ENCODE data around the gene DGLUCY. TPM values are rescaled to one million over a fixed set of nuclear protein-coding genes. Genes with fewer than 3 reads are reported as not detected.

The DGLUCY gene
- total and polyA plus RNA-seq, 2 of the 13 experiments (the other 11 are each of a cell fraction or from before 2014, with no cell fraction given) = 14.8 to 36.3 TPM

DNA sequence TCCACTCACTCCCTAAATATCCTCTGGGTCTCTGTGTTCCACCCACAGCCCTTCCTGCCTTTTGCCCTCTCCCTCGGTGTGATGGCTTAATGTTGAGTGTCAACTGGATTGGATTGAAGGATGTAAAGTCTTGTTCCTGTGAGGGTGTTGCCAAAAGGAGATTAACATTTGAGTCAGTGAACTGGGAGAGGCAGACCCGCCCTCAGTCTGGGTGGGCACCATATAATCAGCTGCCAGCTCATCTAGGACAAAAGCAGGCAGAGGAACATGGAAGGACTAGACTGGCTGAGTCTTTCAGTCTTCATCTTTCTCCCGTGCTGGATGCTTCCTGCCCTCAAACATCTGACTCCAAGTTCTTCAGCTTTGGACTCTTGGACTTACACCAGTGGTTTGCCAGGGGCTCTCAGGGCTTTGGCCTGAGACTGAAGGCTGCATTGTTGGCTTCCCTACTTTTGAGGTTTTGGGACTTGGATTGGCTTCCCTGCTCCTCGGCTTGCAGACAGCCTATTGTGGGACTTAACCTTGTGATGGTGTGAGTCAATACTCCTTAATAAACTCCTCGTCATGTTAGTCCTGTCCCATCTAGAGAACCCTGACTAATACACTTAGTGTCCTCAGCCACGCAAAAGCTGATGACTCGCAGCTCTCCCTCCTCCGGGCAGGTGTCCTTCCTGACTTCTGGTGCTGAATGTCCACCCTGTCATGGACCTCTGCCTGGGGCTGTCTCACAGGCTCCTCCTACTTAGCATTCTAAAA, 5.9 kb downstream of the DGLUCY start:
- in situ Hi-C loops (cut with HindIII; ENCODE audit: extremely low pct_ligation_motif_present, low pct_unique_long_range_greater_than_20kb) (no loop called here), intact Hi-C loops (cut with micrococcal nuclease; ENCODE audit: unreplicated experiment) (no loop called here)
- BruUV-seq (replicated peaks) = no TSS peak
- no peak overlapping the region for H3K4me3 ChIP-seq (replicated peaks in 1 of 3; ENCODE audit: insufficient read depth in 1 of 3, low read depth in 2 of 3, low read length in 3 of 3)
- H4K20me1 ChIP-seq (ENCODE audit: insufficient read depth, low read length) = no peaks in the 10 kb centered on the region
- WGBS (ENCODE audit: low lambda C conversion rate) = 77% methylated on average over 8 of the region's 8 CpGs
- H3K4me2 ChIP-seq (ENCODE audit: low read depth, low read length) = no peak overlapping the region
- no peak for DNase-seq (ENCODE audit: low spot score)
- no peak overlapping the region for H3K9ac ChIP-seq (ENCODE audit: insufficient read depth, low read depth, low read length)
- ChIA-PET POLR2A (no interaction called here), CTCF (ENCODE audit: low intra/inter-chr PET ratio, low total read pairs) (no interaction called here)
- H3K79me2 ChIP-seq (ENCODE audit: insufficient read depth, low read length) = peaks cover 20% of the 10 kb centered on the region
- no peak overlapping the region for H2AFZ ChIP-seq (ENCODE audit: low read length)
- no peak for ATAC-seq
- H3K27ac ChIP-seq (ENCODE audit: extremely low read length, insufficient read depth, low read length) = no peak overlapping the region
- H3K27me3 ChIP-seq (ENCODE audit: control insufficient read depth in 1 of 2, insufficient read depth in 2 of 2, low read length in 2 of 2) = no peaks in the 10 kb centered on the region; a peak in 1 of 5 replicates
- H3K4me1 ChIP-seq (ENCODE audit: insufficient read depth, low read length) = peaks cover 52% of the 10 kb centered on the region
- H3K36me3 ChIP-seq (replicated peaks in 1 of 2; ENCODE audit: control insufficient read depth in 1 of 2, insufficient read depth in 2 of 2, low read length in 2 of 2) = no peaks in the 10 kb centered on the region
- H3K9me3 ChIP-seq (ENCODE audit: low read length) = no peaks in the 10 kb centered on the region
- no peak for FAIRE-seq
- TF ChIP-seq ZC3H13 (CRISPR knock-in tag; IDR thresholded peaks at IDR 0.05) = no peak
- no peak for TF ChIP-seq ARNT (IDR thresholded peaks at IDR 0.05)
- no peak for TF ChIP-seq FOSL2 (CRISPR knock-in tag; IDR thresholded peaks at IDR 0.05)
- TF ChIP-seq IKZF4 (CRISPR knock-in tag; IDR thresholded peaks at IDR 0.05; ENCODE audit: borderline replicate concordance, low read depth, not compliant biosample characterization) = no peak
- no peak for TF ChIP-seq ZNF460 (CRISPR knock-in tag; IDR thresholded peaks at IDR 0.05; ENCODE audit: borderline replicate concordance)
- TF ChIP-seq ZMYM2 (CRISPR knock-in tag; IDR thresholded peaks at IDR 0.05) = no peak
- TF ChIP-seq, protein P1, sequence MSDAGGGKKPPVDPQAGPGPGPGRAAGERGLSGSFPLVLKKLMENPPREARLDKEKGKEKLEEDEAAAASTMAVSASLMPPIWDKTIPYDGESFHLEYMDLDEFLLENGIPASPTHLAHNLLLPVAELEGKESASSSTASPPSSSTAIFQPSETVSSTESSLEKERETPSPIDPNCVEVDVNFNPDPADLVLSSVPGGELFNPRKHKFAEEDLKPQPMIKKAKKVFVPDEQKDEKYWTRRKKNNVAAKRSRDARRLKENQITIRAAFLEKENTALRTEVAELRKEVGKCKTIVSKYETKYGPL (CRISPR knock-in tag; IDR thresholded peaks at IDR 0.05) = no peak
- TF ChIP-seq NCOA5 (CRISPR knock-in tag; IDR thresholded peaks at IDR 0.05) = no peak
- no peak for TF ChIP-seq SPEN (CRISPR knock-in tag; IDR thresholded peaks at IDR 0.05; ENCODE audit: low read depth)
- no peak for TF ChIP-seq PCBP2 (optimal IDR thresholded peaks at IDR 0.05; ENCODE audit: low read depth, low read length, poor library complexity, severe bottlenecking)
- TF ChIP-seq, protein P2, sequence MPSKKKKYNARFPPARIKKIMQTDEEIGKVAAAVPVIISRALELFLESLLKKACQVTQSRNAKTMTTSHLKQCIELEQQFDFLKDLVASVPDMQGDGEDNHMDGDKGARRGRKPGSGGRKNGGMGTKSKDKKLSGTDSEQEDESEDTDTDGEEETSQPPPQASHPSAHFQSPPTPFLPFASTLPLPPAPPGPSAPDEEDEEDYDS (CRISPR knock-in tag; IDR thresholded peaks at IDR 0.05) = no peak
- TF ChIP-seq, protein P3, sequence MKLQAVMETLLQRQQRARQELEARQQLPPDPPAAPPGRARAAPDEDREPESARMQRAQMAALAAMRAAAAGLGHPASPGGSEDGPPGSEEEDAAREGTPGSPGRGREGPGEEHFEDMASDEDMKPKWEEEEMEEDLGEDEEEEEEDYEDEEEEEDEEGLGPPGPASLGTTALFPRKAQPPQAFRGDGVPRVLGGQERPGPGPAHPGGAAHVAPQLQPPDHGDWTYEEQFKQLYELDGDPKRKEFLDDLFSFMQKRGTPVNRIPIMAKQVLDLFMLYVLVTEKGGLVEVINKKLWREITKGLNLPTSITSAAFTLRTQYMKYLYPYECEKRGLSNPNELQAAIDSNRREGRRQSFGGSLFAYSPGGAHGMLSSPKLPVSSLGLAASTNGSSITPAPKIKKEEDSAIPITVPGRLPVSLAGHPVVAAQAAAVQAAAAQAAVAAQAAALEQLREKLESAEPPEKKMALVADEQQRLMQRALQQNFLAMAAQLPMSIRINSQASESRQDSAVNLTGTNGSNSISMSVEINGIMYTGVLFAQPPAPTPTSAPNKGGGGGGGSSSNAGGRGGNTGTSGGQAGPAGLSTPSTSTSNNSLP (IDR thresholded peaks at IDR 0.05; ENCODE audit: low read depth, low read length) = no peak
- TF ChIP-seq, protein P4, sequence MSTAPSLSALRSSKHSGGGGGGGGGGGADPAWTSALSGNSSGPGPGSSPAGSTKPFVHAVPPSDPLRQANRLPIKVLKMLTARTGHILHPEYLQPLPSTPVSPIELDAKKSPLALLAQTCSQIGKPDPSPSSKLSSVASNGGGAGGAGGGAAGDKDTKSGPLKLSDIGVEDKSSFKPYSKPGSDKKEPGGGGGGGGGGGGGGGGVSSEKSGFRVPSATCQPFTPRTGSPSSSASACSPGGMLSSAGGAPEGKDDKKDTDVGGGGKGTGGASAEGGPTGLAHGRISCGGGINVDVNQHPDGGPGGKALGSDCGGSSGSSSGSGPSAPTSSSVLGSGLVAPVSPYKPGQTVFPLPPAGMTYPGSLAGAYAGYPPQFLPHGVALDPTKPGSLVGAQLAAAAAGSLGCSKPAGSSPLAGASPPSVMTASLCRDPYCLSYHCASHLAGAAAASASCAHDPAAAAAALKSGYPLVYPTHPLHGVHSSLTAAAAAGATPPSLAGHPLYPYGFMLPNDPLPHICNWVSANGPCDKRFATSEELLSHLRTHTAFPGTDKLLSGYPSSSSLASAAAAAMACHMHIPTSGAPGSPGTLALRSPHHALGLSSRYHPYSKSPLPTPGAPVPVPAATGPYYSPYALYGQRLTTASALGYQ (CRISPR knock-in tag; IDR thresholded peaks at IDR 0.05) = no peak
- TF ChIP-seq BRD4 (CRISPR knock-in tag; IDR thresholded peaks at IDR 0.05) = no peak
- TF ChIP-seq, protein P5, sequence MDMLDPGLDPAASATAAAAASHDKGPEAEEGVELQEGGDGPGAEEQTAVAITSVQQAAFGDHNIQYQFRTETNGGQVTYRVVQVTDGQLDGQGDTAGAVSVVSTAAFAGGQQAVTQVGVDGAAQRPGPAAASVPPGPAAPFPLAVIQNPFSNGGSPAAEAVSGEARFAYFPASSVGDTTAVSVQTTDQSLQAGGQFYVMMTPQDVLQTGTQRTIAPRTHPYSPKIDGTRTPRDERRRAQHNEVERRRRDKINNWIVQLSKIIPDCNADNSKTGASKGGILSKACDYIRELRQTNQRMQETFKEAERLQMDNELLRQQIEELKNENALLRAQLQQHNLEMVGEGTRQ (IDR thresholded peaks at IDR 0.05; ENCODE audit: low read depth, low read length) = no peak
- TF ChIP-seq, protein P5 (CRISPR knock-in tag; IDR thresholded peaks at IDR 0.05; ENCODE audit: borderline replicate concordance) = no peak
- TF ChIP-seq GTF3A (CRISPR knock-in tag; conservative IDR thresholded peaks at IDR 0.05) = no peak
- no peak for TF ChIP-seq ZNF331 (CRISPR knock-in tag; IDR thresholded peaks at IDR 0.05)
- no peak for TF ChIP-seq ZNF430 (CRISPR knock-in tag; IDR thresholded peaks at IDR 0.05)

Measured in HepG2 (cell line).